Neuronal stem cell (in vitro differentiated cells): ENCODE data around the gene SARDH.

Experiments
- DNase-seq: peaks from one replicate; pipeline ENCODE4 v3.0.0-alpha.2; 2013; ENCODE audit warnings: low spot score
- H2AFZ ChIP-seq: one replicate; pipeline ENCODE4 v1.6.1; 2013; ENCODE audit warnings: mild to moderate bottlenecking, low read length, inconsistent platforms
- H2AK5ac ChIP-seq: 2 replicates; pipeline ENCODE4 v1.6.1; 2013; ENCODE audit warnings: low read depth, mild to moderate bottlenecking, inconsistent platforms, low read length, moderate library complexity, mixed read lengths
- H2BK120ac ChIP-seq: 2 replicates; pipeline ENCODE4 v1.6.1; 2013; ENCODE audit warnings: low read depth, mild to moderate bottlenecking, inconsistent platforms, low read length, moderate library complexity, mixed read lengths
- H2BK12ac ChIP-seq: one replicate; pipeline ENCODE4 v1.6.1; 2013; ENCODE audit warnings: low read length, inconsistent platforms
- H2BK15ac ChIP-seq: 2 replicates; pipeline ENCODE4 v1.6.1; 2013; ENCODE audit warnings: mild to moderate bottlenecking, low read length, inconsistent platforms, mixed read lengths
- H2BK5ac ChIP-seq: one replicate; pipeline ENCODE4 v1.6.1; 2013; ENCODE audit warnings: inconsistent platforms, mild to moderate bottlenecking, low read length, moderate library complexity
- H3K14ac ChIP-seq: one replicate; pipeline ENCODE4 v1.6.1; 2013; ENCODE audit warnings: low read length, inconsistent platforms
- H3K18ac ChIP-seq: 2 replicates; pipeline ENCODE4 v1.6.1; 2013; ENCODE audit warnings: low read length, inconsistent platforms
- H3K23ac ChIP-seq: 2 replicates; pipeline ENCODE4 v1.6.1; 2013; ENCODE audit warnings: low read depth, mild to moderate bottlenecking, mixed read lengths, low read length, inconsistent platforms; ENCODE audit not compliant: poor library complexity
- H3K27ac ChIP-seq: replicated peaks from 3 replicates; pipeline ENCODE4 v1.5.1; 2013; ENCODE audit warnings: low read length, inconsistent platforms
- H3K27me3 ChIP-seq, 3 experiments: 2 replicates each; pipeline ENCODE4 v1.6.1; 2013; ENCODE audit warnings: low read length in 3 of 3, mild to moderate bottlenecking in 2 of 3, inconsistent platforms in 1 of 3, low read depth in 1 of 3, mixed read lengths in 1 of 3, moderate library complexity in 1 of 3; ENCODE audit not compliant: control insufficient read depth in 3 of 3, insufficient read depth in 3 of 3
- H3K36me3 ChIP-seq, 2 donors: replicated peaks in 1 of 2; 2 replicates each; pipeline ENCODE4 v1.6.1; 2013; ENCODE audit warnings: low read length in 2 of 2; ENCODE audit not compliant: control insufficient read depth in 2 of 2, insufficient read depth in 2 of 2
- H3K4ac ChIP-seq: 2 replicates; pipeline ENCODE4 v1.6.1; 2013; ENCODE audit warnings: inconsistent platforms, mild to moderate bottlenecking, low read length, moderate library complexity
- H3K4me1 ChIP-seq, 2 donors: 1 replicate in 1 of 2; 2 replicates in 1 of 2; pipeline ENCODE4 v1.6.1; 2013; ENCODE audit warnings: low read length in 2 of 2, low read depth in 1 of 2; ENCODE audit not compliant: control insufficient read depth in 2 of 2, insufficient read depth in 1 of 2
- H3K4me2 ChIP-seq: one replicate; pipeline ENCODE4 v1.6.1; 2013; ENCODE audit warnings: mild to moderate bottlenecking, low read length, inconsistent platforms; ENCODE audit not compliant: insufficient read depth, poor library complexity, severe bottlenecking
- H3K4me3 ChIP-seq, 2 donors: 2 replicates each; pipeline ENCODE4 v1.5.1; 2013; ENCODE audit warnings: low read length in 2 of 2, mild to moderate bottlenecking in 2 of 2, inconsistent platforms in 1 of 2, moderate library complexity in 1 of 2
- H3K79me1 ChIP-seq: one replicate; pipeline ENCODE4 v1.6.1; 2013; ENCODE audit warnings: low read depth, mild to moderate bottlenecking, inconsistent platforms, low read length, moderate library complexity
- H3K9ac ChIP-seq: one replicate; pipeline ENCODE4 v1.6.1; 2013; ENCODE audit warnings: mild to moderate bottlenecking, low read depth, low read length, inconsistent platforms; ENCODE audit not compliant: poor library complexity
- H3K9me3 ChIP-seq, 2 donors: replicated peaks in 1 of 2; 2 replicates each; pipeline versions ENCODE3 to v1.6.1; 2013; ENCODE audit warnings: low read length in 2 of 2, mild to moderate bottlenecking in 2 of 2, inconsistent platforms in 1 of 2, low read depth in 1 of 2, mixed read lengths in 1 of 2, moderate library complexity in 1 of 2; ENCODE audit not compliant: control insufficient read depth in 2 of 2, insufficient read depth in 1 of 2
- H4K8ac ChIP-seq: one replicate; pipeline ENCODE4 v1.6.1; 2013; ENCODE audit warnings: low read depth, mild to moderate bottlenecking, inconsistent platforms, low read length, moderate library complexity
- H4K91ac ChIP-seq: one replicate; pipeline ENCODE4 v1.6.1; 2013; ENCODE audit warnings: low read length, low read depth, mild to moderate bottlenecking, inconsistent platforms; ENCODE audit not compliant: poor library complexity
- WGBS, 2 donors: extraction: QIAGEN DNeasy Blood & Tissue Kit; methylation state at CpG; one replicate each; pipeline ENCODE4 v1.1.7; 2013; ENCODE audit warnings: missing lambda C conversion rate in 2 of 2, mixed read lengths in 1 of 2; ENCODE audit not compliant: insufficient read length in 2 of 2, insufficient replicate concordance in 1 of 2; ENCODE audit errors: extremely low coverage in 2 of 2; 5-methylcytosine and 5-hydroxymethylcytosine counted together

The SARDH gene

DNA sequence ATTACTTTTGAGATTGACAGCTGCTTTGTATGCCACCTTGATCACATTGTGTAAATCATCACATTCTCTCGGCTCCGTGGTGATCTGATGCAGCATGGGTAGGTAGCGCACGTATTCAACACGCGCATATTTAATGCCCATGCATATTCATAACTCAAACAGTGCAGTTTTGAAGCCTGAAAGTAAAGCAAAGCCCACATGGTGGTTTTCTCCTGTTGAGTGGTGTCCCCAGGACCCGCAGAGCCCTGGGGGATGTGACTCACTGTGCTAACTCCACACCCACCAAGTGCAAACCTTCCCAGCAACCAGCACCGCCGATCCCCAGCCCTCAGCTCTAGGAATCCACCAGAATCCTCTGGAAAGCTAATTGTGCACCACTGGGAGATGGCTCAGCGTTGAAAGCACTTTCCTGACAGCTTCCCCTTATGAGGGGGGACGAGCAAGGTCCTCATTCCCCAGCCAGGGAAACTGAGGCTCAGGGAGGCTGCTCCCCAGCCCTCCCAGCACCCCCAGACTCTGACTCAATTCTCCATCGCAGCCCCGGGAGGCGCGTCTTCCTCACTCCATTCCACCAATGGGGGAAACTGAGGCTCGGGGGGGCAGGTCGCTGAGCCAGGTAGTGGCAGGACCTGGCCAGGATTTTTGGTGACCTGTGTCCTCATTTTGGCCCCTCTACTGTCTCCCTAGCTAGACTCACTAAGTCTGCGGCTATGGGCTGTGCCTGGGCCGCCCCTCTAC, 46.4 kb downstream of the SARDH start:
- Histone ChIP-seq H2BK15ac (no peak overlapping the region), H3K14ac (no peak overlapping the region), H3K4me3 (no peak overlapping the region), H3K18ac (no peak overlapping the region), H2BK5ac (no peak overlapping the region), H3K79me1 (peaks cover 3% of the 10 kb centered on the region), H3K27ac (no peak overlapping the region), H3K9me3 (no peaks in the 10 kb centered on the region), H3K4me2 (no peak overlapping the region), H2BK12ac (no peak overlapping the region), H2AFZ (peak overlapping the region; percentile 3), H2AK5ac (peak overlapping the region; percentile 70), H3K27me3 (no peaks in the 10 kb centered on the region), H3K36me3 (no peaks in the 10 kb centered on the region), H3K23ac (peak overlapping the region; percentile 87), H4K8ac (no peak overlapping the region), H3K4me1 (peaks cover 5 to 13% of the 10 kb centered on the region in 2 donors), H2BK120ac (no peak overlapping the region), H3K4ac (no peak overlapping the region), H4K91ac (no peak overlapping the region), H3K9ac (no peak overlapping the region)
- no peak for DNase-seq
- WGBS, 2 donors, result no CpG with 5 or more reads among the region's 19 CpGs

GRCh38 chr9:133691191-133691590, 47.0 kb downstream of the SARDH start:
- H2BK120ac ChIP-seq, result no peak overlapping the region
- no peak overlapping the region for H3K4ac ChIP-seq
- no peak overlapping the region for H4K91ac ChIP-seq
- peak overlapping the region; percentile 3 for H2AFZ ChIP-seq
- no peak overlapping the region for H3K18ac ChIP-seq
- DNase-seq, result no peak
- H2AK5ac ChIP-seq, result peak overlapping the region; percentile 11
- H3K36me3 ChIP-seq, result no peaks in the 10 kb centered on the region
- H3K9me3 ChIP-seq, result no peaks in the 10 kb centered on the region
- H2BK5ac ChIP-seq, result no peak overlapping the region
- no peak overlapping the region for H3K9ac ChIP-seq
- WGBS, 2 donors, result no CpG with 5 or more reads among the region's 4 CpGs
- H3K14ac ChIP-seq, result peak overlapping the region; percentile 10
- no peak overlapping the region for H3K4me3 ChIP-seq
- no peak overlapping the region for H3K27ac ChIP-seq
- H3K23ac ChIP-seq, result peak overlapping the region; percentile 25
- H3K4me1 ChIP-seq, result peaks cover 5 to 13% of the 10 kb centered on the region in 2 donors
- H2BK15ac ChIP-seq, result no peak overlapping the region
- peaks cover 3% of the 10 kb centered on the region for H3K79me1 ChIP-seq
- H4K8ac ChIP-seq, result no peak overlapping the region
- no peak overlapping the region for H3K4me2 ChIP-seq
- H2BK12ac ChIP-seq, result no peak overlapping the region
- H3K27me3 ChIP-seq, result no peaks in the 10 kb centered on the region

- H2AFZ ChIP-seq, result no peak overlapping the region
- H2BK15ac ChIP-seq, result no peak overlapping the region
- no peak for DNase-seq
- H4K91ac ChIP-seq, result no peak overlapping the region
- H4K8ac ChIP-seq, result no peak overlapping the region
- H3K27me3 ChIP-seq, result no peaks in the 10 kb centered on the region
- no peak overlapping the region for H3K4me3 ChIP-seq
- no peak overlapping the region for H3K14ac ChIP-seq
- peaks cover 5 to 13% of the 10 kb centered on the region in 2 donors for H3K4me1 ChIP-seq
- H2BK5ac ChIP-seq, result no peak overlapping the region
- H3K23ac ChIP-seq, result no peak overlapping the region
- H2AK5ac ChIP-seq, result peak overlapping the region; percentile 51
- H3K4me2 ChIP-seq, result no peak overlapping the region
- no peak overlapping the region for H3K9ac ChIP-seq
- H2BK12ac ChIP-seq, result no peak overlapping the region
- H3K9me3 ChIP-seq, result no peaks in the 10 kb centered on the region
- no CpG with 5 or more reads among the region's 11 CpGs for WGBS, 2 donors
- H3K4ac ChIP-seq, result no peak overlapping the region
- H3K27ac ChIP-seq, result no peak overlapping the region
- H2BK120ac ChIP-seq, result no peak overlapping the region
- H3K36me3 ChIP-seq, result no peaks in the 10 kb centered on the region
- peak overlapping the region; percentile 80 for H3K18ac ChIP-seq
- peaks cover 3% of the 10 kb centered on the region for H3K79me1 ChIP-seq
Measured at GRCh38 chr9:133690081-133690561, 48.0 kb downstream of the SARDH start.

GRCh38 chr9:133689151-133689763, 48.9 kb downstream of the SARDH start:
- Histone ChIP-seq H2AFZ (no peak overlapping the region), H4K8ac (no peak overlapping the region), H3K4ac (no peak overlapping the region), H3K27me3 (no peaks in the 10 kb centered on the region), H3K36me3 (no peaks in the 10 kb centered on the region), H3K4me2 (no peak overlapping the region), H3K27ac (no peak overlapping the region), H2BK120ac (no peak overlapping the region), H3K79me1 (peaks cover 3% of the 10 kb centered on the region), H3K9me3 (no peaks in the 10 kb centered on the region), H3K4me1 (peaks cover 5 to 18% of the 10 kb centered on the region in 2 donors), H2AK5ac (no peak overlapping the region), H2BK15ac (no peak overlapping the region), H3K14ac (no peak overlapping the region), H3K9ac (peak overlapping the region; percentile 14), H2BK5ac (no peak overlapping the region), H3K23ac (peak overlapping the region; percentile 17), H2BK12ac (no peak overlapping the region), H3K4me3 (no peak overlapping the region), H4K91ac (no peak overlapping the region), H3K18ac (no peak overlapping the region)
- DNase-seq, result no peak
- no CpG with 5 or more reads among the region's 10 CpGs for WGBS, 2 donors
